Measurements from ENCODE around the gene DRAXIN. TPM values are rescaled to one million over a fixed set of nuclear protein-coding genes. Genes with fewer than 3 reads are reported as not detected.

DRAXIN gene
- total RNA-seq, 8 experiments from 2014 or later, result 0.10 to 100 (median 78.0) TPM; not detected in 1

- peaks cover 3 to 15% of the 10 kb centered on the region in 2 donors for H3K4me1 ChIP-seq (replicated peaks in 1 of 2)
- in situ Hi-C loops (cut with MboI; ENCODE audit: low pct_unique_long_range_greater_than_20kb in 2 of 9, low sequenced_read_pairs in 9 of 9, unreplicated experiment in 9 of 9), result no loop called here
- H3K27ac ChIP-seq, result no peak overlapping the region
- peak in 3 of 8 experiments; percentile 27 to 64 (median 55) for ATAC-seq (replicated peaks in 6 of 8)
- WGBS, 10 experiments, result 20 to 83% (median 60%) methylated on average over 1 to 14 of the region's 16 CpGs; no CpG with 5 or more reads in 3 of the 10 experiments
- H3K4me3 ChIP-seq, result no peak overlapping the region
These were observed 76.6 kb downstream of the DRAXIN start for GRCh38 chr1:11767922-11768704.

- H3K4me3 ChIP-seq, result no peak overlapping the region
- WGBS, 10 experiments, result 33 to 67% (median 60%) methylated on average over 1 to 3 of the region's 4 CpGs; no CpG with 5 or more reads in 5 of the 10 experiments
- in situ Hi-C loops (cut with MboI; ENCODE audit: low pct_unique_long_range_greater_than_20kb in 2 of 9, low sequenced_read_pairs in 9 of 9, unreplicated experiment in 9 of 9), result no loop called here
- H3K4me1 ChIP-seq (replicated peaks in 1 of 2), result peaks cover 3 to 15% of the 10 kb centered on the region in 2 donors
- no peak overlapping the region for H3K27ac ChIP-seq
- ATAC-seq (replicated peaks in 6 of 8), result peak in 3 of 8 experiments; percentile 43 to 66 (median 46)
These were observed 77.3 kb downstream of the DRAXIN start for GRCh38 chr1:11768821-11769220.

- Histone ChIP-seq H3K4me1 (replicated peaks in 1 of 2) (peaks cover 3 to 13% of the 10 kb centered on the region in 2 donors), H3K27ac (no peak overlapping the region), H3K4me3 (no peak overlapping the region)
- no peak for ATAC-seq (replicated peaks in 6 of 8)
- in situ Hi-C loops (cut with MboI; ENCODE audit: low pct_unique_long_range_greater_than_20kb in 2 of 9, low sequenced_read_pairs in 9 of 9, unreplicated experiment in 9 of 9), result no loop called here
- 33 to 100% (median 80%) methylated on average over 1 to 4 of the region's 4 CpGs; no CpG with 5 or more reads in 3 of the 10 experiments for WGBS, 10 experiments
These were observed 77.8 kb downstream of the DRAXIN start for GRCh38 chr1:11769274-11769673.

GRCh38 chr1:11770011-11770410, 78.5 kb downstream of the DRAXIN start:
- peaks cover 3 to 10% of the 10 kb centered on the region in 2 donors for H3K4me1 ChIP-seq (replicated peaks in 1 of 2)
- peak in 1 of 8 experiments; percentile 34 for ATAC-seq (replicated peaks in 6 of 8)
- no peak overlapping the region for H3K4me3 ChIP-seq
- in situ Hi-C loops (cut with MboI; ENCODE audit: low pct_unique_long_range_greater_than_20kb in 2 of 9, low sequenced_read_pairs in 9 of 9, unreplicated experiment in 9 of 9), result no loop called here
- no peak overlapping the region for H3K27ac ChIP-seq

- Histone ChIP-seq H3K27ac (no peak overlapping the region), H3K4me3 (no peak overlapping the region), H3K4me1 (replicated peaks in 1 of 2) (peaks cover under 1 to 10% of the 10 kb centered on the region in 2 donors)
- WGBS, 10 experiments, result 59 to 91% (median 80%) methylated on average over 1 to 4 of the region's 11 CpGs; no CpG with 5 or more reads in 5 of the 10 experiments
- in situ Hi-C loops (cut with MboI; ENCODE audit: low pct_unique_long_range_greater_than_20kb in 2 of 9, low sequenced_read_pairs in 9 of 9, unreplicated experiment in 9 of 9), result no loop called here
- no peak for ATAC-seq (replicated peaks in 6 of 8)
These were observed 80.1 kb downstream of the DRAXIN start for GRCh38 chr1:11771481-11772043.

GRCh38 chr1:11772458-11772857, 80.9 kb downstream of the DRAXIN start:
- H3K27ac ChIP-seq, result no peak overlapping the region
- ATAC-seq (replicated peaks in 6 of 8), result no peak
- no peak overlapping the region for H3K4me3 ChIP-seq
- in situ Hi-C loops (cut with MboI; ENCODE audit: low pct_unique_long_range_greater_than_20kb in 2 of 9, low sequenced_read_pairs in 9 of 9, unreplicated experiment in 9 of 9), result no loop called here
- WGBS, 10 experiments, result 0 to 77% (median 56%) methylated on average over 1 to 5 of the region's 5 CpGs; no CpG with 5 or more reads in 3 of the 10 experiments
- peaks cover 0 to 4% of the 10 kb centered on the region in 2 donors for H3K4me1 ChIP-seq (replicated peaks in 1 of 2)

- ATAC-seq (replicated peaks in 6 of 8), result no peak
- no peak overlapping the region for H3K4me3 ChIP-seq
- no peak overlapping the region for H3K27ac ChIP-seq
- H3K4me1 ChIP-seq (replicated peaks in 1 of 2), result no peaks in the 10 kb centered on the region
- in situ Hi-C loops (cut with MboI; ENCODE audit: low pct_unique_long_range_greater_than_20kb in 2 of 9, low sequenced_read_pairs in 9 of 9, unreplicated experiment in 9 of 9), result no loop called here
- WGBS, 10 experiments, result 40 to 94% (median 87%) methylated on average over 1 to 9 of the region's 9 CpGs; no CpG with 5 or more reads in 2 of the 10 experiments
These were observed 83.2 kb downstream of the DRAXIN start for GRCh38 chr1:11774753-11775152.

Other genes with a start within 250 kb of the DRAXIN start
- 10 to 100 TPM in 4 of 8 experiments, 1 to 10 TPM in 1, under 1 TPM in 3; 0.18 to 23.4 (median 8.5) TPM for gene DISP3, start 212.6 kb upstream of the DRAXIN start, total RNA-seq
- 1 to 10 TPM in 7 of 8 experiments, under 1 TPM in 1; 0.42 to 7.6 (median 2.1) TPM for gene FBXO2, start 37.3 kb upstream of the DRAXIN start, total RNA-seq
- 10 to 100 TPM; 10.2 to 44.4 (median 29.0) TPM for gene FBXO44, start 36.8 kb upstream of the DRAXIN start, total RNA-seq
- 1 to 10 TPM; 1.0 to 6.0 (median 3.1) TPM for gene FBXO6, start 27.5 kb upstream of the DRAXIN start, total RNA-seq
- gene MAD2L2, start 10.6 kb upstream of the DRAXIN start, total RNA-seq, result 100 to 1,000 TPM in 4 of 8 experiments, 10 to 100 TPM in 4; 22.2 to 164 (median 107) TPM
- 10 to 100 TPM; 12.5 to 55.9 (median 32.3) TPM for gene AGTRAP, start 44.4 kb downstream of the DRAXIN start, total RNA-seq
- 1 to 10 TPM in 1 of 8 experiments, under 1 TPM in 5, not detected in 2; 0.11 to 1.9 (median 0.35) TPM for gene C1orf167, start 70.5 kb downstream of the DRAXIN start, total RNA-seq
- gene MTHFR, start 114.3 kb downstream of the DRAXIN start, total RNA-seq, result 10 to 100 TPM; 20.7 to 43.8 (median 31.3) TPM
- gene CLCN6, start 114.5 kb downstream of the DRAXIN start, total RNA-seq, result 10 to 100 TPM in 7 of 8 experiments, 1 to 10 TPM in 1; 9.6 to 61.4 (median 27.0) TPM
- 1 to 10 TPM in 1 of 8 experiments, under 1 TPM in 3, not detected in 4; 0.85 to 1.5 (median 0.90) TPM for gene NPPA, start 156.1 kb downstream of the DRAXIN start, total RNA-seq
- 10 to 100 TPM in 1 of 8 experiments, 1 to 10 TPM in 2, not detected in 5; 1.6 to 10.5 (median 2.1) TPM for gene NPPB, start 167.2 kb downstream of the DRAXIN start, total RNA-seq
- 10 to 100 TPM; 27.4 to 43.4 (median 32.4) TPM for gene KIAA2013, start 234.7 kb downstream of the DRAXIN start, total RNA-seq
- 100 to 1,000 TPM in 3 of 8 experiments, 10 to 100 TPM in 5; 24.0 to 136 (median 66.7) TPM for gene PLOD1, start 243.0 kb downstream of the DRAXIN start, total RNA-seq